ENCODE measurements around the gene EMC9. TPM values are rescaled to one million over a fixed set of nuclear protein-coding genes. Genes with fewer than 3 reads are reported as not detected.

Gene EMC9
- total and polyA plus RNA-seq, 10 of the 15 experiments (the other 5 are each of a cell fraction or from before 2014, with no cell fraction given), result 15.3 to 60.5 (median 30.3) TPM

DNA sequence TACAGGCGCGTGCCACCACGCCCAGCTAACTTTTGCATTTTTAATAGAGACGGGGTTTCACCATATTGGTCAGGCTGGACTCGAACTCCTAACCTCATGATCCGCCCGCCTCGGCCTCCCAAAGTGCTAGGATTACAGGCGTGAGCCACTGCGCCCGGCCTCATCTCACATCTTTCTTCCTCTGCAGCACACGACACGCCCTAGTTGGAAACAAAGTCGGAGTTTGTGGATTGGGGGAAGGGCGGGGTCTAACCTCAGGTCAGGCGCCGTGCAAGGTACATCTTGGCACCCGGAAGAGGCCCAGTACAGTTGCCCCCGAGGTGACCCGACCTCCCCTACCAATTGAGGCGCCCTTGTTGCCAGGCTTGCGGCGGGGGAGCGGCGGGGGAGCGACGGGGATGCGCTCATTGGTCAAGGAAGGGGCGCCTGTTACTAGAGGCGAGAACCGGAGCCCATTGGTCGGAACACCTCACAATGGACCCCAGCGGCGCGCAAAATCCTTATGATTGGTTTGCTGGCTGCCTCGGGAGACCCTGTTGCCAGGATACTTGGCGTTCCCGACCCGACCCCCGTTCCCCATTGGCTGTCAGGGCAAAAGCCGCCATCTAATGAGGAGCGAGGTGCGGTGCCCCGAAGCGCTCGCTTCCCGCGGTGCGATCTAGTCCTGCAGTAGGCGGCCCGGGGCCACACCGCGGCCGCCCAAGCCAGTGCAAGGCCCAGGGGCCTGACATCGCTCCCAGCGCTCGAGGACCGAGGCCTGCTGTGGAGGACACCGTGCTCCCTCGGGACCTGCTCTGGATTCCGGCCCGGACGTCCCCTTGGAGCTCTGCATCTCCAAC lies 30.2 kb upstream of the EMC9 start, which contains the start of gene REC8 (continued):
- peak; percentile 92 for TF ChIP-seq NFYB (IDR thresholded peaks at IDR 0.05; ENCODE audit: insufficient read depth, low read depth, low read length)
- peak; percentile 68; the same call in 1 of the 2 replicates for TF ChIP-seq BACH1 (IDR thresholded peaks at IDR 0.05; ENCODE audit: borderline replicate concordance)
- TF ChIP-seq, protein P1, sequence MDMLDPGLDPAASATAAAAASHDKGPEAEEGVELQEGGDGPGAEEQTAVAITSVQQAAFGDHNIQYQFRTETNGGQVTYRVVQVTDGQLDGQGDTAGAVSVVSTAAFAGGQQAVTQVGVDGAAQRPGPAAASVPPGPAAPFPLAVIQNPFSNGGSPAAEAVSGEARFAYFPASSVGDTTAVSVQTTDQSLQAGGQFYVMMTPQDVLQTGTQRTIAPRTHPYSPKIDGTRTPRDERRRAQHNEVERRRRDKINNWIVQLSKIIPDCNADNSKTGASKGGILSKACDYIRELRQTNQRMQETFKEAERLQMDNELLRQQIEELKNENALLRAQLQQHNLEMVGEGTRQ (IDR thresholded peaks at IDR 0.05; ENCODE audit: borderline replicate concordance, low read depth, low read length), result no peak
- TF ChIP-seq NFIC (IDR thresholded peaks at IDR 0.05; ENCODE audit: low read depth, low read length), result no peak; the same call in 1 of the 2 replicates
- TF ChIP-seq MTA3 (IDR thresholded peaks at IDR 0.05; ENCODE audit: borderline replicate concordance, low read length), result no peak; the same call in 1 of the 2 replicates
- TF ChIP-seq POLR2A (IDR thresholded peaks at IDR 0.05; ENCODE audit: low read depth, low read length), result peak; percentile 76
- TF ChIP-seq POU2F2 (IDR thresholded peaks at IDR 0.05; ENCODE audit: borderline replicate concordance, low read depth, low read length), result 0 out of 3 replicates have a peak, but pooled peaks have one; percentile 4
- TF ChIP-seq JUNB (IDR thresholded peaks at IDR 0.05), result no peak
- 0 out of 2 replicates have a peak, but pooled peaks have one; percentile 15 for TF ChIP-seq PML (IDR thresholded peaks at IDR 0.05; ENCODE audit: low read length)
- no peak; the same call in 1 of the 2 replicates for TF ChIP-seq IKZF1 (conservative IDR thresholded peaks at IDR 0.05)
- TF ChIP-seq SRF (IDR thresholded peaks at IDR 0.05; ENCODE audit: low read depth in 2 of 2, low read length in 2 of 2), result no peak
- TF ChIP-seq EP300 (IDR thresholded peaks at IDR 0.05; ENCODE audit: borderline replicate concordance in 1 of 2, control insufficient read depth in 1 of 2, low read depth in 2 of 2, low read length in 2 of 2), result no peak
- peak; percentile 76 for TF ChIP-seq RUNX3 (IDR thresholded peaks at IDR 0.05; ENCODE audit: low read length)
- TF ChIP-seq BHLHE40 (IDR thresholded peaks at IDR 0.05; ENCODE audit: borderline replicate concordance in 1 of 2, low read depth in 2 of 2, low read length in 1 of 2), result peak; percentile 8 to 69; a peak in 2 of 4 replicates
- TF ChIP-seq KDM1A (IDR thresholded peaks at IDR 0.05; ENCODE audit: borderline replicate concordance), result no peak
- peak; percentile 20; the same call in 1 of the 2 replicates for TF ChIP-seq HDGF (IDR thresholded peaks at IDR 0.05)
- no peak for TF ChIP-seq CEBPB (IDR thresholded peaks at IDR 0.05; ENCODE audit: borderline replicate concordance in 1 of 2, low read depth in 2 of 2, low read length in 2 of 2)
- TF ChIP-seq, protein P2, sequence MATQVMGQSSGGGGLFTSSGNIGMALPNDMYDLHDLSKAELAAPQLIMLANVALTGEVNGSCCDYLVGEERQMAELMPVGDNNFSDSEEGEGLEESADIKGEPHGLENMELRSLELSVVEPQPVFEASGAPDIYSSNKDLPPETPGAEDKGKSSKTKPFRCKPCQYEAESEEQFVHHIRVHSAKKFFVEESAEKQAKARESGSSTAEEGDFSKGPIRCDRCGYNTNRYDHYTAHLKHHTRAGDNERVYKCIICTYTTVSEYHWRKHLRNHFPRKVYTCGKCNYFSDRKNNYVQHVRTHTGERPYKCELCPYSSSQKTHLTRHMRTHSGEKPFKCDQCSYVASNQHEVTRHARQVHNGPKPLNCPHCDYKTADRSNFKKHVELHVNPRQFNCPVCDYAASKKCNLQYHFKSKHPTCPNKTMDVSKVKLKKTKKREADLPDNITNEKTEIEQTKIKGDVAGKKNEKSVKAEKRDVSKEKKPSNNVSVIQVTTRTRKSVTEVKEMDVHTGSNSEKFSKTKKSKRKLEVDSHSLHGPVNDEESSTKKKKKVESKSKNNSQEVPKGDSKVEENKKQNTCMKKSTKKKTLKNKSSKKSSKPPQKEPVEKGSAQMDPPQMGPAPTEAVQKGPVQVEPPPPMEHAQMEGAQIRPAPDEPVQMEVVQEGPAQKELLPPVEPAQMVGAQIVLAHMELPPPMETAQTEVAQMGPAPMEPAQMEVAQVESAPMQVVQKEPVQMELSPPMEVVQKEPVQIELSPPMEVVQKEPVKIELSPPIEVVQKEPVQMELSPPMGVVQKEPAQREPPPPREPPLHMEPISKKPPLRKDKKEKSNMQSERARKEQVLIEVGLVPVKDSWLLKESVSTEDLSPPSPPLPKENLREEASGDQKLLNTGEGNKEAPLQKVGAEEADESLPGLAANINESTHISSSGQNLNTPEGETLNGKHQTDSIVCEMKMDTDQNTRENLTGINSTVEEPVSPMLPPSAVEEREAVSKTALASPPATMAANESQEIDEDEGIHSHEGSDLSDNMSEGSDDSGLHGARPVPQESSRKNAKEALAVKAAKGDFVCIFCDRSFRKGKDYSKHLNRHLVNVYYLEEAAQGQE (IDR thresholded peaks at IDR 0.05; ENCODE audit: low read depth, low read length), result no peak
- TF ChIP-seq KLF5 (IDR thresholded peaks at IDR 0.05; ENCODE audit: partially characterized antibody), result peak; percentile 35
- peak; percentile 41; the same call in 1 of the 2 replicates for TF ChIP-seq GATAD2B (conservative IDR thresholded peaks at IDR 0.05; ENCODE audit: low read depth)
- no peak for TF ChIP-seq PAX8 (IDR thresholded peaks at IDR 0.05)
- TF ChIP-seq SMC3 (IDR thresholded peaks at IDR 0.05; ENCODE audit: borderline replicate concordance, low read length), result no peak
- TF ChIP-seq EGR1 (IDR thresholded peaks at IDR 0.05; ENCODE audit: borderline replicate concordance in 1 of 2, low read depth in 2 of 2, low read length in 2 of 2), result peak in 1 of 2 experiments; percentile 24; a peak in 1 of 3 replicates
- TF ChIP-seq NRF1 (conservative IDR thresholded peaks at IDR 0.05; ENCODE audit: low read depth, low read length), result no peak
